ENCODE data around the gene CPEB3. TPM values are rescaled to one million over a fixed set of nuclear protein-coding genes. Genes with fewer than 3 reads are reported as not detected.
"Not testable (repeated sequence)": the region's sequence is repeated elsewhere in the genome, so short reads cannot be mapped to it uniquely, and the experiment has no call there.

Gene CPEB3
- total RNA-seq (2014; rRNA removed; shearing (Covaris generic); ENCODE audit: low replicate concordance): 3.0 and 6.0 TPM in 2 replicates

- peak within 1 kb of the TSS; percentile 54 for H3K27ac ChIP-seq (ENCODE audit: low read length)
- peak within 1 kb of the TSS; percentile 88 for H3K4me2 ChIP-seq (ENCODE audit: low read depth, low read length, poor library complexity, severe bottlenecking)
- no peaks in the 10 kb centered on the region for H3K9me3 ChIP-seq (ENCODE audit: low read length)
- peak; percentile 94 for DNase-seq
- peak within 1 kb of the TSS; percentile 87 for H3K4me3 ChIP-seq (ENCODE audit: low read length)
- H4K20me1 ChIP-seq (ENCODE audit: insufficient read depth, low read depth, low read length): no peaks in the 10 kb centered on the region
- H3K9ac ChIP-seq (ENCODE audit: low read length): peak within 1 kb of the TSS; percentile 94
- peaks cover 45% of the 10 kb centered on the region for H3K79me2 ChIP-seq (ENCODE audit: low read length)
- no peaks in the 10 kb centered on the region for H3K9me2 ChIP-seq (replicated peaks; ENCODE audit: insufficient read depth, low read length)
- no peaks in the 10 kb centered on the region for H3K27me3 ChIP-seq (ENCODE audit: low read length)
- H3K36me3 ChIP-seq (ENCODE audit: insufficient read depth, low read length): no peaks in the 10 kb centered on the region
- peaks cover 13% of the 10 kb centered on the region for H3K4me1 ChIP-seq (ENCODE audit: low read length)
- H2AFZ ChIP-seq (ENCODE audit: low read length): peak within 1 kb of the TSS; percentile 94
These were observed at the start of gene CPEB3, which contains the start of gene MARCHF5 for GRCh38 chr10:92290837-92291615. CPEB3 (minus strand) TSS chr10:92291078; CDS start chr10:92240350, 50,728 bp downstream. MARCHF5 (plus strand) TSS chr10:92291167; CDS start chr10:92291495, 328 bp downstream.

GRCh38 chr10:92329927-92330326, 39.0 kb upstream of the CPEB3 start:
- not testable (repeated sequence) for H3K4me3 ChIP-seq (ENCODE audit: low read length)
- H3K79me2 ChIP-seq (ENCODE audit: low read length): peaks cover 57% of the 10 kb centered on the region

GRCh38 chr10:92328993-92329392, 38.1 kb upstream of the CPEB3 start:
- Histone ChIP-seq H3K27ac (ENCODE audit: low read length) (no peak overlapping the region), H3K9me2 (replicated peaks; ENCODE audit: insufficient read depth, low read length) (no peaks in the 10 kb centered on the region), H3K27me3 (ENCODE audit: low read length) (no peaks in the 10 kb centered on the region), H3K9me3 (ENCODE audit: low read length) (no peaks in the 10 kb centered on the region), H3K79me2 (ENCODE audit: low read length) (peaks cover 61% of the 10 kb centered on the region), H3K4me3 (ENCODE audit: low read length) (no peak overlapping the region), H2AFZ (ENCODE audit: low read length) (no peak overlapping the region), H3K36me3 (ENCODE audit: insufficient read depth, low read length) (no peaks in the 10 kb centered on the region), H3K4me2 (ENCODE audit: low read depth, low read length, poor library complexity, severe bottlenecking) (no peak overlapping the region), H3K9ac (ENCODE audit: low read length) (no peak overlapping the region), H4K20me1 (ENCODE audit: insufficient read depth, low read depth, low read length) (no peaks in the 10 kb centered on the region), H3K4me1 (ENCODE audit: low read length) (no peaks in the 10 kb centered on the region)
- DNase-seq: no peak

More at GRCh38 chr10:92329927-92330326, 39.0 kb upstream of the CPEB3 start:
- H3K9ac ChIP-seq (ENCODE audit: low read length); DNase-seq; H3K9me2 ChIP-seq (replicated peaks; ENCODE audit: insufficient read depth, low read length); H3K27me3 ChIP-seq (ENCODE audit: low read length); H4K20me1 ChIP-seq (ENCODE audit: insufficient read depth, low read depth, low read length); H3K27ac ChIP-seq (ENCODE audit: low read length); H2AFZ ChIP-seq (ENCODE audit: low read length); H3K9me3 ChIP-seq (ENCODE audit: low read length); H3K4me2 ChIP-seq (ENCODE audit: low read depth, low read length, poor library complexity, severe bottlenecking); H3K36me3 ChIP-seq (ENCODE audit: insufficient read depth, low read length); H3K4me1 ChIP-seq (ENCODE audit: low read length): not testable (repeated sequence)

GRCh38 chr10:92327445-92328433, 36.9 kb upstream of the CPEB3 start:
- Histone ChIP-seq H3K79me2 (ENCODE audit: low read length) (peaks cover 68% of the 10 kb centered on the region), H3K9ac (ENCODE audit: low read length) (no peak overlapping the region), H3K4me2 (ENCODE audit: low read depth, low read length, poor library complexity, severe bottlenecking) (no peak overlapping the region), H3K27me3 (ENCODE audit: low read length) (no peaks in the 10 kb centered on the region), H3K27ac (ENCODE audit: low read length) (no peak overlapping the region), H3K4me3 (ENCODE audit: low read length) (no peak overlapping the region), H3K4me1 (ENCODE audit: low read length) (no peaks in the 10 kb centered on the region), H2AFZ (ENCODE audit: low read length) (no peak overlapping the region), H3K9me2 (replicated peaks; ENCODE audit: insufficient read depth, low read length) (no peaks in the 10 kb centered on the region), H4K20me1 (ENCODE audit: insufficient read depth, low read depth, low read length) (no peaks in the 10 kb centered on the region), H3K9me3 (ENCODE audit: low read length) (no peaks in the 10 kb centered on the region), H3K36me3 (ENCODE audit: insufficient read depth, low read length) (no peaks in the 10 kb centered on the region)
- no peak for DNase-seq

- Histone ChIP-seq H3K4me2 (ENCODE audit: low read depth, low read length, poor library complexity, severe bottlenecking) (no peak overlapping the region), H2AFZ (ENCODE audit: low read length) (no peak overlapping the region), H3K79me2 (ENCODE audit: low read length) (peaks cover 52% of the 10 kb centered on the region), H3K4me3 (ENCODE audit: low read length) (no peak overlapping the region), H3K9me3 (ENCODE audit: low read length) (no peaks in the 10 kb centered on the region), H3K27ac (ENCODE audit: low read length) (no peak overlapping the region), H3K27me3 (ENCODE audit: low read length) (no peaks in the 10 kb centered on the region), H3K4me1 (ENCODE audit: low read length) (no peaks in the 10 kb centered on the region), H3K36me3 (ENCODE audit: insufficient read depth, low read length) (no peaks in the 10 kb centered on the region), H3K9me2 (replicated peaks; ENCODE audit: insufficient read depth, low read length) (no peaks in the 10 kb centered on the region), H4K20me1 (ENCODE audit: insufficient read depth, low read depth, low read length) (no peaks in the 10 kb centered on the region), H3K9ac (ENCODE audit: low read length) (no peak overlapping the region)
- no peak for DNase-seq
These were observed 32.2 kb upstream of the CPEB3 start for GRCh38 chr10:92323079-92323478.

- no peak for DNase-seq
- Histone ChIP-seq H2AFZ (ENCODE audit: low read length) (no peak overlapping the region), H3K4me2 (ENCODE audit: low read depth, low read length, poor library complexity, severe bottlenecking) (no peak overlapping the region), H3K27ac (ENCODE audit: low read length) (no peak overlapping the region), H4K20me1 (ENCODE audit: insufficient read depth, low read depth, low read length) (no peaks in the 10 kb centered on the region), H3K27me3 (ENCODE audit: low read length) (no peaks in the 10 kb centered on the region), H3K79me2 (ENCODE audit: low read length) (peaks cover 36% of the 10 kb centered on the region), H3K9me2 (replicated peaks; ENCODE audit: insufficient read depth, low read length) (no peaks in the 10 kb centered on the region), H3K4me3 (ENCODE audit: low read length) (no peak overlapping the region), H3K4me1 (ENCODE audit: low read length) (no peaks in the 10 kb centered on the region), H3K9ac (ENCODE audit: low read length) (no peak overlapping the region), H3K9me3 (ENCODE audit: low read length) (no peaks in the 10 kb centered on the region), H3K36me3 (ENCODE audit: insufficient read depth, low read length) (no peaks in the 10 kb centered on the region)
These were observed 25.7 kb upstream of the CPEB3 start for GRCh38 chr10:92316610-92317009.

- Histone ChIP-seq H4K20me1 (ENCODE audit: insufficient read depth, low read depth, low read length) (no peaks in the 10 kb centered on the region), H3K4me1 (ENCODE audit: low read length) (no peaks in the 10 kb centered on the region), H3K9ac (ENCODE audit: low read length) (no peak overlapping the region), H3K27ac (ENCODE audit: low read length) (no peak overlapping the region), H3K4me2 (ENCODE audit: low read depth, low read length, poor library complexity, severe bottlenecking) (no peak overlapping the region), H3K9me3 (ENCODE audit: low read length) (no peaks in the 10 kb centered on the region), H3K36me3 (ENCODE audit: insufficient read depth, low read length) (no peaks in the 10 kb centered on the region), H3K4me3 (ENCODE audit: low read length) (no peak overlapping the region), H3K79me2 (ENCODE audit: low read length) (peaks cover 52% of the 10 kb centered on the region), H3K9me2 (replicated peaks; ENCODE audit: insufficient read depth, low read length) (no peaks in the 10 kb centered on the region), H2AFZ (ENCODE audit: low read length) (no peak overlapping the region), H3K27me3 (ENCODE audit: low read length) (no peaks in the 10 kb centered on the region)
- DNase-seq: no peak
These were observed 22.9 kb upstream of the CPEB3 start for GRCh38 chr10:92313750-92314149.

GRCh38 chr10:92309272-92309671, 18.4 kb upstream of the CPEB3 start:
- Histone ChIP-seq H3K9me3 (ENCODE audit: low read length) (no peaks in the 10 kb centered on the region), H3K79me2 (ENCODE audit: low read length) (peaks cover 74% of the 10 kb centered on the region), H3K4me3 (ENCODE audit: low read length) (no peak overlapping the region), H3K4me2 (ENCODE audit: low read depth, low read length, poor library complexity, severe bottlenecking) (no peak overlapping the region), H3K27me3 (ENCODE audit: low read length) (no peaks in the 10 kb centered on the region), H3K4me1 (ENCODE audit: low read length) (peaks cover 17% of the 10 kb centered on the region), H4K20me1 (ENCODE audit: insufficient read depth, low read depth, low read length) (no peaks in the 10 kb centered on the region), H2AFZ (ENCODE audit: low read length) (no peak overlapping the region), H3K27ac (ENCODE audit: low read length) (no peak overlapping the region), H3K9me2 (replicated peaks; ENCODE audit: insufficient read depth, low read length) (no peaks in the 10 kb centered on the region), H3K36me3 (ENCODE audit: insufficient read depth, low read length) (no peaks in the 10 kb centered on the region), H3K9ac (ENCODE audit: low read length) (no peak overlapping the region)
- DNase-seq: no peak

Data from Karpas-422 (cell line).